Activated T-cell treated with anti-CD3 and anti-CD28 coated beads for 48 hours (primary cell): ENCODE measurements around the gene STIMATE.
A peak's percentile ranks its signal among the peaks of the same experiment; 100 is the strongest.

ENCODE experiments used
- DNase-seq: peaks from one replicate; pipeline ENCODE4 v3.0.0-alpha.2; 2020; ENCODE audit warnings: low read depth

Gene STIMATE

GRCh38 chr3:52866427-52866826, 30.9 kb downstream of the STIMATE start:
- no peak for DNase-seq

- no peak for DNase-seq
These were observed 31.4 kb downstream of the STIMATE start for GRCh38 chr3:52865994-52866393.

- DNase-seq: no peak
These were observed 37.0 kb downstream of the STIMATE start for GRCh38 chr3:52860424-52860768.

- no peak for DNase-seq
These were observed 37.5 kb downstream of the STIMATE start for GRCh38 chr3:52859686-52860423.

GRCh38 chr3:52857864-52858263, 39.5 kb downstream of the STIMATE start:
- DNase-seq: no peak

- no peak for DNase-seq
These were observed 40.2 kb downstream of the STIMATE start for GRCh38 chr3:52857133-52857532.

- no peak for DNase-seq
These were observed 40.7 kb downstream of the STIMATE start for GRCh38 chr3:52856666-52857065.

GRCh38 chr3:52854013-52854412, 43.3 kb downstream of the STIMATE start:
- DNase-seq: no peak

GRCh38 chr3:52852419-52852818, 44.9 kb downstream of the STIMATE start:
- DNase-seq: no peak

GRCh38 chr3:52851348-52851747, 46.0 kb downstream of the STIMATE start:
- DNase-seq: peak; percentile 6

GRCh38 chr3:52849656-52850055, 47.7 kb downstream of the STIMATE start:
- DNase-seq: no peak

GRCh38 chr3:52848617-52849016, 48.7 kb downstream of the STIMATE start:
- no peak for DNase-seq

- DNase-seq: no peak
These were observed 49.6 kb downstream of the STIMATE start for GRCh38 chr3:52847726-52848125.

- DNase-seq: no peak
These were observed 50.1 kb downstream of the STIMATE start for GRCh38 chr3:52847241-52847640.

- no peak for DNase-seq
These were observed 50.8 kb downstream of the STIMATE start for GRCh38 chr3:52846432-52846965.

- no peak for DNase-seq
These were observed 51.5 kb downstream of the STIMATE start for GRCh38 chr3:52845691-52846431.

GRCh38 chr3:52845157-52845556, 52.2 kb downstream of the STIMATE start:
- DNase-seq: no peak

GRCh38 chr3:52844290-52844975, 52.9 kb downstream of the STIMATE start:
- DNase-seq: no peak

GRCh38 chr3:52843881-52844280, 53.5 kb downstream of the STIMATE start:
- no peak for DNase-seq

- no peak for DNase-seq
These were observed 54.1 kb downstream of the STIMATE start for GRCh38 chr3:52843108-52843865.

GRCh38 chr3:52842424-52842823, 54.9 kb downstream of the STIMATE start:
- no peak for DNase-seq

GRCh38 chr3:52841981-52842340, 55.4 kb downstream of the STIMATE start:
- no peak for DNase-seq
